Tibial nerve (tissue), 4 donors: ENCODE data around the gene CREB3L1. TPM values are rescaled to one million over a fixed set of nuclear protein-coding genes. Genes with fewer than 3 reads are reported as not detected.

ENCODE experiments used
- DNase-seq, 2 donors: peaks; one replicate each; pipeline ENCODE4 v3.0.0-alpha.2; 2019; ENCODE audit warnings: low spot score in 2 of 2
- H3K27ac ChIP-seq, 4 donors: fragments of 200-600 bp; sonication (generic) in 3 of 4; one replicate each; pipeline ENCODE4 v1.5.1; 2017 to 2019; ENCODE audit warnings: mild to moderate bottlenecking in 1 of 4
- H3K27me3 ChIP-seq, 2 donors: fragments of 200-600 bp; sonication (generic) in 1 of 2; one replicate each; pipeline versions ENCODE4 v1.5.1 to v1.6.0; 2017 to 2019
- H3K36me3 ChIP-seq, 3 donors: fragments of 200-600 bp; sonication (generic); one replicate each; pipeline ENCODE4 v1.5.1; 2018 to 2019
- H3K4me1 ChIP-seq, 4 donors: fragments of 200-600 bp; sonication (generic) in 3 of 4; one replicate each; pipeline ENCODE4 v1.5.1; 2017 to 2019
- H3K4me3 ChIP-seq, 4 donors: fragments of 200-600 bp; sonication (generic) in 3 of 4; one replicate each; pipeline ENCODE4 v1.5.1; 2017 to 2019; ENCODE audit warnings: mild to moderate bottlenecking in 1 of 4, moderate library complexity in 1 of 4
- H3K9me3 ChIP-seq, 4 donors: fragments of 200-600 bp; sonication (generic) in 3 of 4; one replicate each; pipeline ENCODE4 v1.5.1; 2017 to 2019
- CTCF ChIP-seq, 5 experiments: fragments of 200-600 bp in 3 of 5; fragments of 450-650 bp in 2 of 5; sonication (generic) in 3 of 5; IDR thresholded peaks; one replicate each; pipeline ENCODE4 v1.5.1; 2016 to 2019; ENCODE audit warnings: antibody characterized with exemption in 5 of 5, mild to moderate bottlenecking in 3 of 5, moderate library complexity in 2 of 5
- EP300 ChIP-seq, 2 donors: sonication (generic); formaldehyde crosslinking; IDR thresholded peaks; one replicate each; pipeline ENCODE4 v1.6.1; 2017; ENCODE audit warnings: antibody characterized with exemption in 2 of 2, mild to moderate bottlenecking in 1 of 2
- POLR2A ChIP-seq, 2 donors: fragments of 450-650 bp; IDR thresholded peaks; one replicate each; pipeline ENCODE4 v1.6.1; 2017; ENCODE audit warnings: antibody characterized with exemption in 2 of 2, mild to moderate bottlenecking in 2 of 2, moderate library complexity in 2 of 2
- WGBS, 2 donors: methylation state at CpG; one replicate each; pipeline ENCODE4 v1.1.5; 2018; 5-methylcytosine and 5-hydroxymethylcytosine counted together
- total RNA-seq, 4 donors: library from RNA; depleted of rRNA; stranded (reverse); fragments of >200 nt; gene quantifications; one replicate each; pipeline ENCODE4 v1.1.0, GENCODE V29; 2016

Gene CREB3L1
- total RNA-seq, 4 donors from 2014 or later: 2.0 to 6.9 (median 3.4) TPM

GRCh38 chr11:46337626-46338345 is 60.3 kb downstream of the CREB3L1 start:
- Histone ChIP-seq H3K4me3 (no peak overlapping the region), H3K27me3 (peaks cover 0 to 34% of the 10 kb centered on the region in 2 donors), H3K4me1 (peaks cover 0 to 24% (median 5%) of the 10 kb centered on the region in 4 donors), H3K36me3 (no peaks in the 10 kb centered on the region), H3K27ac (no peak overlapping the region), H3K9me3 (no peaks in the 10 kb centered on the region)
- TF ChIP-seq EP300 (IDR thresholded peaks at IDR 0.05) (no peak), POLR2A (IDR thresholded peaks at IDR 0.05) (no peak), CTCF (IDR thresholded peaks at IDR 0.05) (no peak)
- WGBS, 2 donors: 90 to 93% methylated on average over 13 of the region's 13 CpGs
- DNase-seq: no peak

GRCh38 chr11:46338636-46338987 is 61.1 kb downstream of the CREB3L1 start:
- H3K27me3 ChIP-seq: peaks cover 0 to 26% of the 10 kb centered on the region in 2 donors
- H3K36me3 ChIP-seq: no peaks in the 10 kb centered on the region
- no peak for TF ChIP-seq CTCF (IDR thresholded peaks at IDR 0.05)
- peak overlapping the region in 1 of 4 donors; percentile 21 for H3K4me3 ChIP-seq
- H3K27ac ChIP-seq: peak overlapping the region in 1 of 4 donors; percentile 26
- WGBS, 2 donors: 28 to 38% methylated on average over 9 of the region's 9 CpGs
- peaks cover 0 to 16% (median 0%) of the 10 kb centered on the region in 4 donors for H3K4me1 ChIP-seq
- DNase-seq: no peak
- H3K9me3 ChIP-seq: no peaks in the 10 kb centered on the region

- peaks cover 0 to 14% (median 0%) of the 10 kb centered on the region in 4 donors for H3K4me1 ChIP-seq
- no peak for DNase-seq
- TF ChIP-seq EP300 (IDR thresholded peaks at IDR 0.05): no peak
- TF ChIP-seq POLR2A (IDR thresholded peaks at IDR 0.05): no peak
- TF ChIP-seq CTCF (IDR thresholded peaks at IDR 0.05): no peak
- H3K36me3 ChIP-seq: no peaks in the 10 kb centered on the region
- no peaks in the 10 kb centered on the region for H3K9me3 ChIP-seq
- WGBS, 2 donors: 22 to 29% methylated on average over 16 of the region's 16 CpGs
- peaks cover 0 to 21% of the 10 kb centered on the region in 2 donors for H3K27me3 ChIP-seq
- peak overlapping the region in 1 of 4 donors; percentile 21 for H3K4me3 ChIP-seq
- peak overlapping the region in 1 of 4 donors; percentile 26 for H3K27ac ChIP-seq
These were observed 61.7 kb downstream of the CREB3L1 start for GRCh38 chr11:46338988-46339666.

- no peak for DNase-seq
- no peaks in the 10 kb centered on the region for H3K36me3 ChIP-seq
- peak overlapping the region in 1 of 4 donors; percentile 26 for H3K27ac ChIP-seq
- TF ChIP-seq CTCF (IDR thresholded peaks at IDR 0.05) (no peak), POLR2A (IDR thresholded peaks at IDR 0.05) (no peak), EP300 (IDR thresholded peaks at IDR 0.05) (no peak)
- no peaks in the 10 kb centered on the region for H3K9me3 ChIP-seq
- H3K27me3 ChIP-seq: peaks cover 0 to 14% of the 10 kb centered on the region in 2 donors
- peaks cover 0 to 16% (median 0%) of the 10 kb centered on the region in 4 donors for H3K4me1 ChIP-seq
- H3K4me3 ChIP-seq: no peak overlapping the region
- 70 to 96% methylated on average over 2 of the region's 2 CpGs for WGBS, 2 donors
These were observed 62.4 kb downstream of the CREB3L1 start for GRCh38 chr11:46339816-46340215.

GRCh38 chr11:46341454-46341853 is 64.0 kb downstream of the CREB3L1 start:
- Histone ChIP-seq H3K27me3 (peaks cover 0 to 6% of the 10 kb centered on the region in 2 donors), H3K4me1 (peaks cover 0 to 19% (median 0%) of the 10 kb centered on the region in 4 donors), H3K27ac (no peak overlapping the region), H3K4me3 (no peak overlapping the region), H3K9me3 (no peaks in the 10 kb centered on the region), H3K36me3 (no peaks in the 10 kb centered on the region)
- 93 to 95% methylated on average over 3 of the region's 3 CpGs for WGBS, 2 donors
- DNase-seq: no peak
- TF ChIP-seq POLR2A (IDR thresholded peaks at IDR 0.05): no peak
- TF ChIP-seq CTCF (IDR thresholded peaks at IDR 0.05): no peak
- no peak for TF ChIP-seq EP300 (IDR thresholded peaks at IDR 0.05)
